ENCODE results near the gene CD207. TPM values are rescaled to one million over a fixed set of nuclear protein-coding genes. Genes with fewer than 3 reads are reported as not detected.
"Not testable (repeated sequence)": the region's sequence is repeated elsewhere in the genome, so short reads cannot be mapped to it uniquely, and the experiment has no call there.

Gene CD207
- not detected for total RNA-seq (2021; fragmentation: NEBNext Ultra II Directional; extraction: Animal tissue kit (Norgen Biotek cat#: 25700))
- long read RNA-seq, result 0 reads

DNA sequence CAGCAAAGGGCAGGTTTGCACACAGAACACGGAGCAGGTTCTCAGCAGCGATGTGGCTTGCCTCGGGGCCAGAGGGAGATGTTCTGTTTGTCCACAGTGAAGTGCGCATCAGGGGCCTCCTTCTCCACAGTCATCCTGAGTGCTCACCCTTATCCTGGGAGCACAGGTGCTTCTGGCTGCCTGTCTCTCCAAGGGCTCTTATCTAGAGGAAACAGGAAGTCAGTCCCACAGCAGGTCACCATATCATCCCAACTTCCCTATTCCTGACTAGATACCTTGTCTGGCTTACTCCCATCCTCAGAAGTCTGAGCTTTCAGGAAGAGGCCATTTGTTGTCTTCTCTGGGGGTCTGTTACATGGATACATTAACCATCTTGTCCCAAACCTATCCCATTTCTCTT, at the start of gene CD207:
Gene CD207 (minus strand): TSS at position 174 of the 400 bp plus-strand sequence. CDS start 40 bp downstream, at position 134.
- no peak within 1 kb of the TSS for H3K27ac Mint-ChIP-seq
- no peaks in the 10 kb centered on the region for H3K36me3 Mint-ChIP-seq (ENCODE audit: low read depth)
- peaks cover 54% of the 10 kb centered on the region for H3K27me3 Mint-ChIP-seq (ENCODE audit: insufficient read depth)
- no peak for DNase-seq
- TF ChIP-seq, protein P1, sequence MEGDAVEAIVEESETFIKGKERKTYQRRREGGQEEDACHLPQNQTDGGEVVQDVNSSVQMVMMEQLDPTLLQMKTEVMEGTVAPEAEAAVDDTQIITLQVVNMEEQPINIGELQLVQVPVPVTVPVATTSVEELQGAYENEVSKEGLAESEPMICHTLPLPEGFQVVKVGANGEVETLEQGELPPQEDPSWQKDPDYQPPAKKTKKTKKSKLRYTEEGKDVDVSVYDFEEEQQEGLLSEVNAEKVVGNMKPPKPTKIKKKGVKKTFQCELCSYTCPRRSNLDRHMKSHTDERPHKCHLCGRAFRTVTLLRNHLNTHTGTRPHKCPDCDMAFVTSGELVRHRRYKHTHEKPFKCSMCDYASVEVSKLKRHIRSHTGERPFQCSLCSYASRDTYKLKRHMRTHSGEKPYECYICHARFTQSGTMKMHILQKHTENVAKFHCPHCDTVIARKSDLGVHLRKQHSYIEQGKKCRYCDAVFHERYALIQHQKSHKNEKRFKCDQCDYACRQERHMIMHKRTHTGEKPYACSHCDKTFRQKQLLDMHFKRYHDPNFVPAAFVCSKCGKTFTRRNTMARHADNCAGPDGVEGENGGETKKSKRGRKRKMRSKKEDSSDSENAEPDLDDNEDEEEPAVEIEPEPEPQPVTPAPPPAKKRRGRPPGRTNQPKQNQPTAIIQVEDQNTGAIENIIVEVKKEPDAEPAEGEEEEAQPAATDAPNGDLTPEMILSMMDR (IDR thresholded peaks at IDR 0.05), result no peak
- H3K4me1 Mint-ChIP-seq (ENCODE audit: low read depth), result no peaks in the 10 kb centered on the region
- H3K4me3 Mint-ChIP-seq, result no peak within 1 kb of the TSS
- H3K9me3 Mint-ChIP-seq, result no peaks in the 10 kb centered on the region

DNA sequence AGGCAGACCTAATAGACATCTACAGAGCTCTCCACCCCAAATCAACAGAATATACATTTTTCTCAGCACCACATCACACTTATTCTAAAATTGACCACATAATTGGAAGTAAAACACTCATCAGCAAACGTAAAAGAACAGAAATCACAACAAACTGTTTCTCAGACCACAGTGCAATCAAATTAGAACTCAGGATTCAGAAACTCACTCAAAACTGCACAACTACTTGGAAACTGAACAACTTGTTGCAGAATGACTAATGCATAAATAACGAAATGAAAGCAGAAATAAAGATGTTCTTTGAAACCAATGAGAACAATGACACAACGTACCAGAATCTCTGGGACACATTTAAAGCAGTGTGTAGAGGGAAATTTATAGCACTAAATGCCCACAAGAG, 42.9 kb upstream of the CD207 start:
- not testable (repeated sequence) for DNase-seq; H3K4me1 Mint-ChIP-seq (ENCODE audit: low read depth); H3K4me3 Mint-ChIP-seq; H3K36me3 Mint-ChIP-seq (ENCODE audit: low read depth); H3K27ac Mint-ChIP-seq
- H3K27me3 Mint-ChIP-seq (ENCODE audit: insufficient read depth), result peaks cover 55% of the 10 kb centered on the region
- H3K9me3 Mint-ChIP-seq, result peaks cover 12% of the 10 kb centered on the region; the same call in 1 of the 2 replicates

DNA sequence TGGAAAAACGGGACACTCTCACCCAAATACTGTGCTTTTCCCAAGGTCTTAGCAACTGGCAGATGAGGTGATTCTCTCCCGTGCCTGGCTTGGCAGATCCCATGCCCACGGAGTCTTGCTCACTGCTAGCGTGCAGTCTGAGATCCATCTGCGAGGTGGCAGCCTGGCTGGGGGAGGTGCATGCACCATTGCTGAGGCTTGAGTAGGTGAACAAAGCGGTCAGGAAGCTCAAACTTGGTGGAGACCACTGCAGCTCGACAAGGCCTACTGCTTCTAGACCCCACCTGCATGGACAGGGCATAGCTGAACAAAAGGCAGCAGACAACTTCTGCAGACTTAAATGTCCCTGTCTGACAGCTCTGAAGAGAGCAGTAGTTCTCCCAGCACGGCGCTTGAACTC, 40.5 kb upstream of the CD207 start:
- H3K36me3 Mint-ChIP-seq (ENCODE audit: low read depth); H3K4me3 Mint-ChIP-seq; DNase-seq; H3K27ac Mint-ChIP-seq; H3K4me1 Mint-ChIP-seq (ENCODE audit: low read depth): not testable (repeated sequence)
- Mint-ChIP-seq H3K9me3 (peaks cover 12% of the 10 kb centered on the region; the same call in 1 of the 2 replicates), H3K27me3 (ENCODE audit: insufficient read depth) (peaks cover 51% of the 10 kb centered on the region)

DNA sequence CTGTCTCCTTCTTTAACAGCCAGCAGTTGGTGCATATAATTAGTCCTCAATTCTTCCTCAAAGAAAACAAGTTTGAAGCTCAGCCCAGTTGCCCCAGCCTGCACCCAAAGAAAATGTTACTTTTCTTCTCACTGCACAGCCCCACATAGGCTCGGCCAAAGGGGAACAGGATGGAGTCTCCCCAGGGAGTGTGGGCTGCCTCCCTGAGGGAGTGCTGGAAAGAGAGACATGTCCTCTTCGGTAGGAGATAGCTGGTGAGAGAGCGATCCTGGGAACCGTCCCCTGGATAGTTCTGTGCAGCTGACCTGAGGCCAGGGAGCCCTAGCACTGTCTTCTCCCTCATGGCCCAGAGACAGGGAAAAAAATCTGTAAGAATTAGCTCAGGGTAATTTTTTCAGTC, 37.9 kb upstream of the CD207 start:
- TF ChIP-seq, protein P1 (IDR thresholded peaks at IDR 0.05), result no peak
- peaks cover 12% of the 10 kb centered on the region; the same call in 1 of the 2 replicates for H3K9me3 Mint-ChIP-seq
- H3K36me3 Mint-ChIP-seq (ENCODE audit: low read depth), result no peaks in the 10 kb centered on the region
- peaks cover 31% of the 10 kb centered on the region for H3K27me3 Mint-ChIP-seq (ENCODE audit: insufficient read depth)
- no peak overlapping the region for H3K4me3 Mint-ChIP-seq
- H3K4me1 Mint-ChIP-seq (ENCODE audit: low read depth), result no peaks in the 10 kb centered on the region
- H3K27ac Mint-ChIP-seq, result no peak overlapping the region
- no peak for DNase-seq

DNA sequence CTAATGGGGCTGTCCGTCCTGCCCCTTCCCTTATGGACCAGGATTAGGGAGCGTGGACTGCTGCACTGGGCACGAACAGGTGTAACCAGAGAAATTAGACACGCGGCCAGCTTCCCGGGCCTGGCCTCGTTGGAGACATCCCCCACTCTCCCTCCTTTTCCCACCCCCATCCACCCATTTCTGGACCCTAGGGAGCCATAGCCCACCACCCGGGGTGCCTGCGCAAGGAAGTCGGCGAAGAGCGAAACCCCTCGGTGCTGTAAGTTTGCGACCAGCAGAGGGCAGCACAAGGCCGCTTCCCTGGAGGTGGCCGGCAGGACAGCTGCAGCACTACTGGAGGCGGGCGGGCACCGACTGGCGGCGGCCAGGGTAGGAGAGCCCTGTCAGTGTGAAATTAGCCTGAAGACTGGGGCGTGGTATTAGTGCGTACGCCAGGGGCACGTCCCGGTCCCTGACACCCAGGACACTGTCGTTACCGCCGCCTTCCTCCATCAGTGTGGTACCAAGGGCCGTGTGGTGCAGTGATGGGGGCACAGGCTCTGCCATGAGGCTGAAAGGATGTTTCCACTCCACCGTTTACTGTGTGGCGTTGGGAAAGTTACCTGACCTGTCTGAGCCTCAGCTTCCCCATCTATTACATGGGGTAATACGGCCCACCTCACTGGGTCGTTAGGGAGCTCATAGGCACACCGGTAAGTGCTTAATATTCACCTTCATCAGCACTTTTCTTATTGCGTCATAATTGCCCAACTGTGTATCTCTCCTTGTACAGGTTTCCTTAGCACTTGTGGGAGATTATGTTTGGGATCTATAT, 36.0 kb upstream of the CD207 start:
- H3K9me3 Mint-ChIP-seq, result no peaks in the 10 kb centered on the region
- peaks cover 19% of the 10 kb centered on the region for H3K27me3 Mint-ChIP-seq (ENCODE audit: insufficient read depth)
- H3K36me3 Mint-ChIP-seq (ENCODE audit: low read depth), result no peaks in the 10 kb centered on the region
- peak; percentile 72 for DNase-seq
- H3K4me3 Mint-ChIP-seq, result peak overlapping the region; percentile 30; the same call in 1 of the 2 replicates
- TF ChIP-seq, protein P1 (IDR thresholded peaks at IDR 0.05), result peak; percentile 97
- H3K27ac Mint-ChIP-seq, result no peak overlapping the region
- H3K4me1 Mint-ChIP-seq (ENCODE audit: low read depth), result no peaks in the 10 kb centered on the region

DNA sequence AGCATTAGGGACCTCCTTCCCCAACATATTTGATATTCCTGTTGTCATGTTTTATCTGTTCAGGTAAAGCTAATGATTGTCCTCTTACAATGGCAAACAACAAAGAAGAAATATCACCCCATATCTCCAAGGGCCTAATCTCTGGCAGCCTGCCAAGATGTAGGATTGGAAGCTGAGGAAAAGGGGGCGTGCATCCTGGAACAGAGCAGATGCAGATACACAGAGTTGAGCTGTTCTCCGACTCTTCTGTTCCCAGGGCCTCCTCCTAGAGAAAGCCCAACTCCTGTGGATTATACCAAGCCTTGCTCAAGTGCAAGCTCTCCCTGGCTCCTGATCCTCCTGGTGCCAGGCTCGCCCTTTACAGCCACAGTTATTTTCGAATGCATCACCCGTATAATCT, 35.2 kb upstream of the CD207 start:
- no peak for DNase-seq
- H3K27me3 Mint-ChIP-seq (ENCODE audit: insufficient read depth), result peaks cover 17% of the 10 kb centered on the region
- H3K9me3 Mint-ChIP-seq, result no peaks in the 10 kb centered on the region
- H3K4me1 Mint-ChIP-seq (ENCODE audit: low read depth), result no peaks in the 10 kb centered on the region
- H3K27ac Mint-ChIP-seq, result no peak overlapping the region
- no peak overlapping the region for H3K4me3 Mint-ChIP-seq
- no peaks in the 10 kb centered on the region for H3K36me3 Mint-ChIP-seq (ENCODE audit: low read depth)
- TF ChIP-seq, protein P1 (IDR thresholded peaks at IDR 0.05), result no peak

Data from HFFc6 (cell line).